Transverse colon (tissue), 4 donors: ENCODE measurements around the gene CAB39L. TPM values are rescaled to one million over a fixed set of nuclear protein-coding genes. Genes with fewer than 3 reads are reported as not detected.

ENCODE experiments used
- DNase-seq: peaks from one replicate; pipeline ENCODE4 v3.0.0-alpha.2; 2019
- H3K27ac ChIP-seq, 4 donors: fragments of 200-600 bp; sonication (generic); 2 replicates each; pipeline ENCODE4 v1.5.1; 2016 to 2018; ENCODE audit warnings: inconsistent platforms in 4 of 4
- H3K27me3 ChIP-seq: fragments of 200-600 bp; sonication (generic); 2 replicates; pipeline ENCODE4 v1.5.1; 2017; ENCODE audit warnings: inconsistent platforms
- H3K36me3 ChIP-seq, 4 donors: fragments of 200-600 bp; sonication (generic); 2 replicates each; pipeline ENCODE4 v1.5.1; 2017 to 2019; ENCODE audit warnings: inconsistent platforms in 4 of 4
- H3K4me1 ChIP-seq, 4 donors: fragments of 200-600 bp; sonication (generic); 2 replicates each; pipeline ENCODE4 v1.5.1; 2017 to 2020; ENCODE audit warnings: inconsistent platforms in 4 of 4
- H3K4me3 ChIP-seq, 4 donors: fragments of 200-600 bp; sonication (generic); 1 replicate in 1 of 4; 2 replicates in 3 of 4; pipeline versions ENCODE4 v1.5.1 to v1.6.1; 2017 to 2019; ENCODE audit warnings: inconsistent platforms in 4 of 4
- H3K9me3 ChIP-seq, 2 donors: fragments of 200-600 bp; sonication (generic); 2 replicates each; pipeline ENCODE4 v1.5.1; 2017 to 2019; ENCODE audit warnings: inconsistent platforms in 2 of 2
- CTCF ChIP-seq, 5 experiments: fragments of 200-600 bp in 3 of 5; fragments of 450-650 bp in 2 of 5; sonication (generic) in 3 of 5; IDR thresholded peaks; 1 replicate in 2 of 5; 2 replicates in 3 of 5; pipeline ENCODE4 v1.5.1; 2016 to 2017; ENCODE audit warnings: antibody characterized with exemption in 5 of 5, inconsistent platforms in 3 of 5, mild to moderate bottlenecking in 2 of 5, moderate library complexity in 1 of 5
- EP300 ChIP-seq: sonication (generic); formaldehyde crosslinking; IDR thresholded peaks from one replicate; pipeline ENCODE4 v1.6.1; 2017; ENCODE audit warnings: antibody characterized with exemption, low read depth
- POLR2A ChIP-seq: fragments of 450-650 bp; IDR thresholded peaks from one replicate; pipeline ENCODE4 v1.6.1; 2016; ENCODE audit warnings: antibody characterized with exemption, mild to moderate bottlenecking, moderate library complexity
- POLR2AphosphoS5 ChIP-seq, 3 donors: sonication (generic); formaldehyde crosslinking; IDR thresholded peaks; one replicate each; pipeline ENCODE4 v1.6.1; 2016; ENCODE audit warnings: antibody characterized with exemption in 3 of 3
- WGBS, 2 donors: methylation state at CpG; one replicate each; pipeline ENCODE4 v1.1.5; 2018; ENCODE audit warnings: low coverage in 1 of 2; 5-methylcytosine and 5-hydroxymethylcytosine counted together
- in situ Hi-C, 4 donors: fragments of 200-750 bp; cut with MboI; loops; one replicate each; pipeline versions ENCODE4 v1.15.0 to v1.15.1; 2017; ENCODE audit warnings: low sequenced_read_pairs in 3 of 4, low pct_ligation_motif_present in 1 of 4, low pct_unique_long_range_greater_than_20kb in 1 of 4
- intact Hi-C: fragments of 100-400 bp; cut with DNase I; formaldehyde crosslinking; loops from one replicate; pipeline ENCODE4 v1.15.1; 2023; ENCODE audit warnings: low total_unique reads
- total RNA-seq, 4 donors: library from RNA; depleted of rRNA; stranded (reverse); fragments of >200 nt; gene quantifications; one replicate each; pipeline ENCODE4 v1.1.0, GENCODE V29; 2016

The CAB39L gene
- total RNA-seq, 4 donors from 2014 or later: 23.5 to 36.7 (median 25.4) TPM

DNA sequence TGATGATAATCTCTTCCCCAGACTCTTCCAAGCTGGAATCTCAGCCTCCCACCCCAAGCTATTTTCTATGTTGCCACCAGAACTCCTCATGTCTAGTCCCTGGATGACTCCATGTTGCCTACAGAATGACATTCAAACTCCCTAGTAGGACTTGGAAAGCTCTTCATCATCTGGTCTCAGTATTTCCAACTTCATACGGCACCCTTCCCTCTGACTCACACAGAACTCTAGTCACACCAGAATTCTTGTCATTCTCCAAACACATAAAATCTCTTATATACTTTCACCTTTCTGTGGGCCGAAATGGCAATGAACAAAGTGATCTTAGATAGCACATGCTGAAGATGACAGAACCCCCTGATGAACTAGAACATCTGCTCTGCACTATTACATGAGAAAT lies 86.2 kb downstream of the CAB39L start:
- TF ChIP-seq CTCF (IDR thresholded peaks at IDR 0.05) (no peak), POLR2A (no peak), POLR2AphosphoS5 (IDR thresholded peaks at IDR 0.05) (no peak), EP300 (no peak)
- WGBS, 2 donors: 64 to 86% methylated on average over 2 of the region's 2 CpGs

GRCh38 chr13:49356223-49356622 lies 87.6 kb downstream of the CAB39L start:
- in situ Hi-C loops (no loop called here), intact Hi-C loops (no loop called here)
- no peaks in the 10 kb centered on the region for H3K9me3 ChIP-seq
- peak overlapping the region; percentile 66 to 76 (median 73) for H3K27ac ChIP-seq
- H3K4me3 ChIP-seq: no peak overlapping the region
- H3K27me3 ChIP-seq: no peaks in the 10 kb centered on the region
- DNase-seq: no peak
- H3K36me3 ChIP-seq: no peaks in the 10 kb centered on the region
- H3K4me1 ChIP-seq: peaks cover 0 to 8% (median 0%) of the 10 kb centered on the region in 4 donors
- TF ChIP-seq EP300 (no peak), CTCF (IDR thresholded peaks at IDR 0.05) (no peak), POLR2A (no peak), POLR2AphosphoS5 (IDR thresholded peaks at IDR 0.05) (peak in 2 of 3 donors; percentile 27 to 29)

More for the DNA sequence above, 86.2 kb downstream of the CAB39L start:
- Histone ChIP-seq H3K36me3 (no peaks in the 10 kb centered on the region), H3K4me1 (peaks cover 0 to 4% (median 0%) of the 10 kb centered on the region in 4 donors), H3K27ac (peak overlapping the region in 3 of 4 donors; percentile 72 to 76 (median 74)), H3K4me3 (no peak overlapping the region), H3K27me3 (no peaks in the 10 kb centered on the region), H3K9me3 (no peaks in the 10 kb centered on the region)
- in situ Hi-C loops (no loop called here), intact Hi-C loops (no loop called here)
- no peak for DNase-seq

DNA sequence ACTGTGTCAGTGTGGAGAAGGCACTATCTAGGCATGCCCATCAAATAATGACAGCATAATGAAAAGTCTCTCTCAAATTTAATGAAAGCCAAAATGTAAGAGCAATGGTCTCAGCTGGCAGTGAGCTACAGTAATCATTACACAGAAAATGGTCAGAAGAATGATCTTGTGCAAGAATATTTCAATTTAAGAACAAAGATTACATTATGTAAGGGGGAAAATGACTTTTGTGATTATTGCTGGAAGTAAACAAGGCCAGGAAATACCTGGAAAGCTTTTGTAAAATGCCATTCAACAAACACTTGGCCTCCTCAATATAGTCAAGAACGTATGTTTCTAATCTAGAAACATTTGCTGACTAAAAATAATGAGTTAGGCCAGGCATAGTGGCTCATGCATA lies 89.1 kb downstream of the CAB39L start:
- 76 to 82% methylated on average over 1 of the region's 1 CpG for WGBS, 2 donors
- H3K4me1 ChIP-seq: peaks cover 0 to 8% (median 0%) of the 10 kb centered on the region in 4 donors
- intact Hi-C loops (no loop called here), in situ Hi-C loops (no loop called here)
- H3K27ac ChIP-seq: no peak overlapping the region
- no peak overlapping the region for H3K4me3 ChIP-seq
- no peaks in the 10 kb centered on the region for H3K9me3 ChIP-seq
- no peak for TF ChIP-seq CTCF (IDR thresholded peaks at IDR 0.05)
- TF ChIP-seq EP300: no peak
- no peak for TF ChIP-seq POLR2AphosphoS5 (IDR thresholded peaks at IDR 0.05)
- TF ChIP-seq POLR2A: no peak
- no peak for DNase-seq
- H3K27me3 ChIP-seq: no peaks in the 10 kb centered on the region
- no peaks in the 10 kb centered on the region for H3K36me3 ChIP-seq

GRCh38 chr13:49353908-49354307 lies 90.0 kb downstream of the CAB39L start:
- intact Hi-C loops: no loop called here
- H3K4me1 ChIP-seq: peaks cover 0 to 8% (median 0%) of the 10 kb centered on the region in 4 donors
- WGBS, 2 donors: 84 to 85% methylated on average over 3 of the region's 3 CpGs
- no peak overlapping the region for H3K27ac ChIP-seq
- no peaks in the 10 kb centered on the region for H3K36me3 ChIP-seq
- no peak for DNase-seq
- H3K27me3 ChIP-seq: no peaks in the 10 kb centered on the region
- H3K4me3 ChIP-seq: no peak overlapping the region
- H3K9me3 ChIP-seq: no peaks in the 10 kb centered on the region
- in situ Hi-C loops: no loop called here
- TF ChIP-seq POLR2A (no peak), EP300 (no peak), POLR2AphosphoS5 (IDR thresholded peaks at IDR 0.05) (no peak), CTCF (IDR thresholded peaks at IDR 0.05) (no peak)
